AG04450 (cell line): ENCODE measurements around the gene CDH5. TPM values are rescaled to one million over a fixed set of nuclear protein-coding genes. Genes with fewer than 3 reads are reported as not detected.
"Not testable (repeated sequence)": the region's sequence is repeated elsewhere in the genome, so short reads cannot be mapped to it uniquely, and the experiment has no call there.

Experiments
- CTCF ChIA-PET: fragments of 300-600, 350-600 bp; formaldehyde crosslinking; extraction: SDS; loops from one replicate; lab custom pipeline; 2022; ENCODE audit warnings: antibody characterized with exemption, inconsistent platforms; lab: Charles Lee
- POLR2A ChIA-PET: fragments of 350-600 bp; formaldehyde crosslinking; extraction: SDS; loops from one replicate; lab custom pipeline; 2021; ENCODE audit warnings: antibody characterized with exemption, inconsistent platforms; lab: Yijun Ruan, JAX
- DNase-seq: peaks from one replicate; pipeline ENCODE4 v3.0.0-alpha.2; 2011; ENCODE audit warnings: low read depth, low spot score
- H3K27ac ChIP-seq: one replicate; pipeline ENCODE4 v1.5.1; 2012; ENCODE audit warnings: low read depth, low read length, control low read depth
- H3K27me3 ChIP-seq: one replicate; pipeline ENCODE4 v1.6.0; 2012; ENCODE audit warnings: low read length; ENCODE audit not compliant: control insufficient read depth, insufficient read depth
- H3K4me3 ChIP-seq: 2 replicates; pipeline ENCODE4 v1.5.1; 2011; ENCODE audit warnings: mild to moderate bottlenecking, low read depth, low read length, control low read depth
- H3K9me3 ChIP-seq: 2 replicates; pipeline ENCODE4 v1.5.1; 2012; ENCODE audit warnings: low read length; ENCODE audit not compliant: control insufficient read depth, insufficient read depth
- polyA plus RNA-seq: library from polyadenylated mRNA; depleted of rRNA; stranded (reverse); fragments of >200 nt; gene quantifications from 2 replicates; pipeline ENCODE4 v1.2.3, GENCODE V29; 2011; rRNA removed
- TF ChIP-seq, protein P1 (sequence below): IDR thresholded peaks from 2 replicates; pipeline ENCODE4 v1.5.1; 2011; ENCODE audit warnings: low read depth, low read length, control low read depth, inconsistent platforms

Gene CDH5
- polyA plus RNA-seq, 1 experiment = not detected

DNA sequence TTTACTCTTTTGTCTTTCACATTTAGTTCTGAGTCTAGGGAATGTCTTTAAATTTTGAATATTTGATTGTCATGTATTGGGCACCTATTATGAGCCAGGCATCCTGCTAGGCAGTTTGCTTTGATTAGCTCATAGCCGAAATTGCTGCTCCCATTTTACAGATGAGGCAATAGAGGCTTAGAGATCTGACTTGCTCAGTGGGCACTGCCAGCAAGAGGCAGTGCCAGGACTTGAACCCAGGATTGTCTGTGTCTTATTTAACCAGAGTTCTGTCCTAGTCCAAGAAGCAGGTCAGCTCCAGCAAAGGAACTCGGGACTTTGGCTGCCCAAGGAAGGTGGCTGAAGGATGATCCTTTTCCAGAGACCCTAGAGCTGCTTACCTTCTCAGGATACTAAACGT lies 85.1 kb downstream of the CDH5 start:
- peaks cover 14% of the 10 kb centered on the region for H3K27me3 ChIP-seq
- no peak overlapping the region for H3K27ac ChIP-seq
- DNase-seq = no peak
- no peaks in the 10 kb centered on the region for H3K9me3 ChIP-seq
- H3K4me3 ChIP-seq = no peak overlapping the region
- TF ChIP-seq, protein P1, sequence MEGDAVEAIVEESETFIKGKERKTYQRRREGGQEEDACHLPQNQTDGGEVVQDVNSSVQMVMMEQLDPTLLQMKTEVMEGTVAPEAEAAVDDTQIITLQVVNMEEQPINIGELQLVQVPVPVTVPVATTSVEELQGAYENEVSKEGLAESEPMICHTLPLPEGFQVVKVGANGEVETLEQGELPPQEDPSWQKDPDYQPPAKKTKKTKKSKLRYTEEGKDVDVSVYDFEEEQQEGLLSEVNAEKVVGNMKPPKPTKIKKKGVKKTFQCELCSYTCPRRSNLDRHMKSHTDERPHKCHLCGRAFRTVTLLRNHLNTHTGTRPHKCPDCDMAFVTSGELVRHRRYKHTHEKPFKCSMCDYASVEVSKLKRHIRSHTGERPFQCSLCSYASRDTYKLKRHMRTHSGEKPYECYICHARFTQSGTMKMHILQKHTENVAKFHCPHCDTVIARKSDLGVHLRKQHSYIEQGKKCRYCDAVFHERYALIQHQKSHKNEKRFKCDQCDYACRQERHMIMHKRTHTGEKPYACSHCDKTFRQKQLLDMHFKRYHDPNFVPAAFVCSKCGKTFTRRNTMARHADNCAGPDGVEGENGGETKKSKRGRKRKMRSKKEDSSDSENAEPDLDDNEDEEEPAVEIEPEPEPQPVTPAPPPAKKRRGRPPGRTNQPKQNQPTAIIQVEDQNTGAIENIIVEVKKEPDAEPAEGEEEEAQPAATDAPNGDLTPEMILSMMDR = no peak
- POLR2A ChIA-PET = no interaction called here
- CTCF ChIA-PET = no interaction called here

DNA sequence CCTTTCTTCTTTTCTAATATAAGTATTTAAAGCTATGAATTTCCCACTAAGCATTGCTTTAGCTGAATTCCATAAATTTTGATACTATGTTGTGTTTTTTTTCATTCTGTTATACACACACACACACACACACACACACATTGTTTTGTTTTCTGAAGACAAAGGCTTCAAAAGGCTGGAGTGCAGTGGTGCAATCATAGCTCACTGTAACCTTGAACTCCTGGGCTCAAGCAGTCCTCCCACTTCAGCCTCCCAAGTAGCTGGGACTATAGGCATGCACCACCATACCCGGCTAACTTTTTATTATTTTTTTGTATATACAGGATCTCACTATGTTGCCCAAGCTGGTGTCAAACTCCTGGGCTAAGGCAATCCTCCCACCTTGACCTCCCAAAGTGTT lies 86.7 kb downstream of the CDH5 start:
- H3K4me3 ChIP-seq, H3K9me3 ChIP-seq, POLR2A ChIA-PET, DNase-seq, H3K27ac ChIP-seq: not testable (repeated sequence)
- CTCF ChIA-PET = interaction anchor here (1.2 kb wide), 1 partner anchor 46 kb away, joined by 4 read pairs; no protein-coding TSS in a partner anchor
- peaks cover 10% of the 10 kb centered on the region for H3K27me3 ChIP-seq

Other genes with a start within 250 kb of the CDH5 start
- not detected in 2 replicates for gene BEAN1, start 60.6 kb downstream of the CDH5 start, polyA plus RNA-seq
- 33.3 and 34.2 TPM in 2 replicates for gene TK2, start 183.4 kb downstream of the CDH5 start, polyA plus RNA-seq
- gene CKLF, start 185.9 kb downstream of the CDH5 start, polyA plus RNA-seq = 52.6 and 56.2 TPM in 2 replicates
- 1.6 and 1.7 TPM in 2 replicates for gene CMTM1, start 199.7 kb downstream of the CDH5 start, polyA plus RNA-seq
- gene CMTM2, start 212.8 kb downstream of the CDH5 start, polyA plus RNA-seq = not detected in 2 replicates
- gene CMTM3, start 238.0 kb downstream of the CDH5 start, polyA plus RNA-seq = 31.6 and 33.5 TPM in 2 replicates